HAP-1 (cell line): ENCODE data around the gene RGP1.
A peak's percentile ranks its signal among the peaks of the same experiment; 100 is the strongest.

ENCODE experiments used
- DNase-seq, 2 experiments: peaks; one replicate each; pipeline ENCODE4 v3.0.0-alpha.2; 2016 to 2020; ENCODE audit warnings: low spot score in 2 of 2
- H3K27me3 ChIP-seq: fragments of 250-450 bp; sonication (Bioruptor Pico); 2 replicates; pipeline ENCODE4 v1.5.1; 2020; ENCODE audit warnings: low read depth, mild to moderate bottlenecking, moderate library complexity
- H3K36me3 ChIP-seq: fragments of 250-450 bp; sonication (Bioruptor Pico); replicated peaks from 2 replicates; pipeline ENCODE4 v1.5.1; 2020; ENCODE audit warnings: mild to moderate bottlenecking
- H3K4me1 ChIP-seq: fragments of 250-450 bp; sonication (Bioruptor Pico); 2 replicates; pipeline ENCODE4 v1.5.1; 2020; ENCODE audit warnings: mild to moderate bottlenecking
- H3K4me3 ChIP-seq: fragments of 250-450 bp; sonication (Bioruptor Pico); 2 replicates; pipeline ENCODE4 v1.5.1; 2020; ENCODE audit warnings: mild to moderate bottlenecking, moderate library complexity
- H3K9me3 ChIP-seq: fragments of 250-450 bp; sonication (Bioruptor Pico); 2 replicates; pipeline ENCODE4 v1.5.1; 2020; ENCODE audit warnings: mild to moderate bottlenecking, moderate library complexity
- in situ Hi-C: fragments of 300-500 bp; cut with MboI; formaldehyde crosslinking; loops from 3 replicates; pipeline ENCODE4 v1.14.3; 2020; ENCODE audit warnings: low sequenced_read_pairs, inconsistent platforms, mixed read lengths

The RGP1 gene

GRCh38 chr9:35748858-35749514 lies at the start of gene RGP1, which contains the start of gene GBA2:
TSS of gene RGP1 (plus strand) at chr9:35749287. CDS start at chr9:35749756, 469 bp downstream.
TSS of gene GBA2 (minus strand) at chr9:35749228. CDS start at chr9:35748704, 524 bp downstream.
- Histone ChIP-seq H3K4me1 (peaks cover 11% of the 10 kb centered on the region; the same call in 1 of the 2 replicates), H3K27me3 (no peaks in the 10 kb centered on the region), H3K4me3 (peak within 1 kb of the TSS; percentile 92), H3K36me3 (peaks cover 39% of the 10 kb centered on the region), H3K9me3 (no peaks in the 10 kb centered on the region)
- DNase-seq = peak; percentile 77 to 88
- in situ Hi-C loops = no loop called here

GRCh38 chr9:35700031-35700430 lies 49.1 kb upstream of the RGP1 start:
- peaks cover 92% of the 10 kb centered on the region for H3K36me3 ChIP-seq
- no peaks in the 10 kb centered on the region for H3K27me3 ChIP-seq
- H3K4me1 ChIP-seq = peaks cover 2% of the 10 kb centered on the region; the same call in 1 of the 2 replicates
- DNase-seq = no peak
- no peaks in the 10 kb centered on the region for H3K9me3 ChIP-seq
- in situ Hi-C loops = no loop called here
- no peak overlapping the region for H3K4me3 ChIP-seq

GRCh38 chr9:35700942-35701341 lies 48.1 kb upstream of the RGP1 start:
- in situ Hi-C loops = no loop called here
- no peaks in the 10 kb centered on the region for H3K4me1 ChIP-seq
- H3K4me3 ChIP-seq = no peak overlapping the region
- no peak for DNase-seq
- H3K27me3 ChIP-seq = no peaks in the 10 kb centered on the region
- H3K9me3 ChIP-seq = no peaks in the 10 kb centered on the region
- peaks cover 99% of the 10 kb centered on the region for H3K36me3 ChIP-seq

GRCh38 chr9:35702696-35703095 lies 46.4 kb upstream of the RGP1 start:
- H3K9me3 ChIP-seq = no peaks in the 10 kb centered on the region
- DNase-seq = no peak
- no peak overlapping the region for H3K4me3 ChIP-seq
- H3K4me1 ChIP-seq = no peaks in the 10 kb centered on the region
- in situ Hi-C loops = no loop called here
- peaks cover 100% of the 10 kb centered on the region for H3K36me3 ChIP-seq
- H3K27me3 ChIP-seq = no peaks in the 10 kb centered on the region

- in situ Hi-C loops = no loop called here
- H3K36me3 ChIP-seq = peaks cover 98% of the 10 kb centered on the region
- DNase-seq = no peak
- no peaks in the 10 kb centered on the region for H3K4me1 ChIP-seq
- H3K27me3 ChIP-seq = no peaks in the 10 kb centered on the region
- no peaks in the 10 kb centered on the region for H3K9me3 ChIP-seq
- H3K4me3 ChIP-seq = no peak overlapping the region
Measured at GRCh38 chr9:35703906-35704672, 45.0 kb upstream of the RGP1 start.

- in situ Hi-C loops = no loop called here
- Histone ChIP-seq H3K4me3 (no peak overlapping the region), H3K4me1 (no peaks in the 10 kb centered on the region), H3K9me3 (no peaks in the 10 kb centered on the region), H3K36me3 (peaks cover 93% of the 10 kb centered on the region), H3K27me3 (no peaks in the 10 kb centered on the region)
- no peak for DNase-seq
Measured at GRCh38 chr9:35705372-35705771, 43.7 kb upstream of the RGP1 start.

GRCh38 chr9:35705836-35706430 lies 43.2 kb upstream of the RGP1 start:
- Histone ChIP-seq H3K4me1 (no peaks in the 10 kb centered on the region), H3K9me3 (no peaks in the 10 kb centered on the region), H3K4me3 (no peak overlapping the region), H3K27me3 (no peaks in the 10 kb centered on the region), H3K36me3 (peaks cover 93% of the 10 kb centered on the region)
- no peak for DNase-seq
- in situ Hi-C loops = no loop called here

- no peaks in the 10 kb centered on the region for H3K27me3 ChIP-seq
- in situ Hi-C loops = no loop called here
- H3K4me3 ChIP-seq = no peak overlapping the region
- H3K36me3 ChIP-seq = peaks cover 93% of the 10 kb centered on the region
- H3K9me3 ChIP-seq = no peaks in the 10 kb centered on the region
- DNase-seq = no peak
- no peaks in the 10 kb centered on the region for H3K4me1 ChIP-seq
Measured at GRCh38 chr9:35706951-35707350, 42.1 kb upstream of the RGP1 start.

- peaks cover 92% of the 10 kb centered on the region for H3K36me3 ChIP-seq
- H3K27me3 ChIP-seq = no peaks in the 10 kb centered on the region
- H3K9me3 ChIP-seq = no peaks in the 10 kb centered on the region
- DNase-seq = no peak
- H3K4me1 ChIP-seq = no peaks in the 10 kb centered on the region
- in situ Hi-C loops = no loop called here
- no peak overlapping the region for H3K4me3 ChIP-seq
Measured at GRCh38 chr9:35708146-35708545, 40.9 kb upstream of the RGP1 start.

GRCh38 chr9:35710818-35711500 lies 38.1 kb upstream of the RGP1 start:
- no peak overlapping the region for H3K4me3 ChIP-seq
- H3K36me3 ChIP-seq = peaks cover 92% of the 10 kb centered on the region
- no peaks in the 10 kb centered on the region for H3K4me1 ChIP-seq
- in situ Hi-C loops = no loop called here
- no peaks in the 10 kb centered on the region for H3K9me3 ChIP-seq
- no peak for DNase-seq
- no peaks in the 10 kb centered on the region for H3K27me3 ChIP-seq

GRCh38 chr9:35711501-35712428 lies 37.3 kb upstream of the RGP1 start:
- Histone ChIP-seq H3K4me1 (no peaks in the 10 kb centered on the region), H3K27me3 (no peaks in the 10 kb centered on the region), H3K9me3 (no peaks in the 10 kb centered on the region), H3K4me3 (no peak overlapping the region), H3K36me3 (peaks cover 91% of the 10 kb centered on the region)
- DNase-seq = no peak
- in situ Hi-C loops = no loop called here

- Histone ChIP-seq H3K36me3 (peaks cover 91% of the 10 kb centered on the region), H3K4me3 (no peak overlapping the region), H3K27me3 (no peaks in the 10 kb centered on the region), H3K9me3 (no peaks in the 10 kb centered on the region), H3K4me1 (no peaks in the 10 kb centered on the region)
- in situ Hi-C loops = no loop called here
- no peak for DNase-seq
Measured at GRCh38 chr9:35712762-35713400, 36.2 kb upstream of the RGP1 start.
